WERI-Rb-1 (cell line): Measurements from ENCODE around the gene TTC9B.

ENCODE experiments used
- DNase-seq: peaks from one replicate; pipeline ENCODE4 v3.0.0-alpha.2; 2020
- H3K27ac ChIP-seq: fragments of 250-450 bp; sonication (Bioruptor Pico); 2 replicates; pipeline ENCODE4 v1.5.1; 2020; ENCODE audit warnings: mild to moderate bottlenecking, moderate library complexity
- H3K27me3 ChIP-seq: fragments of 250-450 bp; sonication (Bioruptor Pico); 2 replicates; pipeline ENCODE4 v1.5.1; 2021; ENCODE audit warnings: mild to moderate bottlenecking, low read depth, moderate library complexity; ENCODE audit not compliant: insufficient read depth, severe bottlenecking
- H3K36me3 ChIP-seq: fragments of 250-450 bp; sonication (Bioruptor Pico); 2 replicates; pipeline ENCODE4 v1.5.1; 2020; ENCODE audit warnings: mild to moderate bottlenecking, moderate library complexity
- H3K4me3 ChIP-seq: 2 replicates; pipeline ENCODE4 v1.5.1; 2011; ENCODE audit warnings: low read depth, mild to moderate bottlenecking, control low read depth, low read length
- H3K9me3 ChIP-seq: fragments of 250-450 bp; sonication (Bioruptor Pico); 2 replicates; pipeline ENCODE4 v1.5.1; 2021; ENCODE audit warnings: mild to moderate bottlenecking, moderate library complexity; ENCODE audit not compliant: severe bottlenecking
- TF ChIP-seq, protein P1 (sequence below): IDR thresholded peaks from 2 replicates; pipeline ENCODE4 v1.5.1; 2011; ENCODE audit warnings: low read depth, mild to moderate bottlenecking, control low read depth, inconsistent platforms, low read length

The TTC9B gene

DNA sequence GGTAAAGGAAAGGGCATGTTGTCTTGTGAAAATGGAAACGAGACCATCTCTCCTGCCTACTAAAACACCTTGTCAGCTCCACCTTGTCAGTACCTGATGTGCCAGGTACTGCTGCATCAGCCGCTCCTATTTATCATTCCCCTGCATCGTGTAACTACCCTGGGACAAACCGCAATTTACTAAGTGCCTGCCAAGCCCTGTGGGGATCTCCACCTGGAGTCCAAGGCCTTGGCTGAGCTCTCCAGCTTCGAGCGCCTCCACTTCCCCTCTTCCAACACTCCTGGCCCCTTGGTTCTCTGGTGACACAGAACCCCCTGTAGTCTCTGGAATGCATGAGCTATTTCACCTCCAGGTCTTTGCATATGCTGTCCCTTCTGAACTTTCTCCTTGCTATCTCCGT, 34.2 kb upstream of the TTC9B start:
- TF ChIP-seq, protein P1, sequence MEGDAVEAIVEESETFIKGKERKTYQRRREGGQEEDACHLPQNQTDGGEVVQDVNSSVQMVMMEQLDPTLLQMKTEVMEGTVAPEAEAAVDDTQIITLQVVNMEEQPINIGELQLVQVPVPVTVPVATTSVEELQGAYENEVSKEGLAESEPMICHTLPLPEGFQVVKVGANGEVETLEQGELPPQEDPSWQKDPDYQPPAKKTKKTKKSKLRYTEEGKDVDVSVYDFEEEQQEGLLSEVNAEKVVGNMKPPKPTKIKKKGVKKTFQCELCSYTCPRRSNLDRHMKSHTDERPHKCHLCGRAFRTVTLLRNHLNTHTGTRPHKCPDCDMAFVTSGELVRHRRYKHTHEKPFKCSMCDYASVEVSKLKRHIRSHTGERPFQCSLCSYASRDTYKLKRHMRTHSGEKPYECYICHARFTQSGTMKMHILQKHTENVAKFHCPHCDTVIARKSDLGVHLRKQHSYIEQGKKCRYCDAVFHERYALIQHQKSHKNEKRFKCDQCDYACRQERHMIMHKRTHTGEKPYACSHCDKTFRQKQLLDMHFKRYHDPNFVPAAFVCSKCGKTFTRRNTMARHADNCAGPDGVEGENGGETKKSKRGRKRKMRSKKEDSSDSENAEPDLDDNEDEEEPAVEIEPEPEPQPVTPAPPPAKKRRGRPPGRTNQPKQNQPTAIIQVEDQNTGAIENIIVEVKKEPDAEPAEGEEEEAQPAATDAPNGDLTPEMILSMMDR: no peak
- H3K27me3 ChIP-seq: no peaks in the 10 kb centered on the region
- H3K9me3 ChIP-seq: no peaks in the 10 kb centered on the region
- H3K4me3 ChIP-seq: no peak overlapping the region
- no peak overlapping the region for H3K27ac ChIP-seq
- H3K36me3 ChIP-seq: peaks cover 59% of the 10 kb centered on the region
- DNase-seq: no peak

DNA sequence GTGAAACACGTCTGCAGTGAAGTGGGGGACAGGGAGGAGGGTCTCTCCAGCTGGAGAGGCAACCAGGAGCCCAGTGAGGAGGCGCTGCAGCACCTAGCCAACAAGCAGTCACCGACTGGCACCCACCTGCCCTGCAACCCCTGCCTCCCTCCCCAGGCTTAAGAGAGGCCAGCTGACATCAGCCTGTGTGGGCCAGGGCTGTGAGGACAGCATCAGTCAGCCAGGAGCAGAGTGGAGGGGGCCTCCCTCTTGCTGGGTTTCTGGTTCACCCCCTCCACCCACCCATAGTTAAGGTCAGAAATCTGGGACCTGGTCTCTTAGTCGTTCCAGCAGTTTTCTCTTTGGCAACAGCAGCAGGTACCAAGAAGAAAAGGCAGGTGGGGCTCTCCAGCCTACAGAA, 33.8 kb upstream of the TTC9B start:
- peaks cover 58% of the 10 kb centered on the region for H3K36me3 ChIP-seq
- H3K4me3 ChIP-seq: no peak overlapping the region
- H3K27ac ChIP-seq: no peak overlapping the region
- no peaks in the 10 kb centered on the region for H3K9me3 ChIP-seq
- no peak for DNase-seq
- H3K27me3 ChIP-seq: no peaks in the 10 kb centered on the region
- TF ChIP-seq, protein P1: no peak

DNA sequence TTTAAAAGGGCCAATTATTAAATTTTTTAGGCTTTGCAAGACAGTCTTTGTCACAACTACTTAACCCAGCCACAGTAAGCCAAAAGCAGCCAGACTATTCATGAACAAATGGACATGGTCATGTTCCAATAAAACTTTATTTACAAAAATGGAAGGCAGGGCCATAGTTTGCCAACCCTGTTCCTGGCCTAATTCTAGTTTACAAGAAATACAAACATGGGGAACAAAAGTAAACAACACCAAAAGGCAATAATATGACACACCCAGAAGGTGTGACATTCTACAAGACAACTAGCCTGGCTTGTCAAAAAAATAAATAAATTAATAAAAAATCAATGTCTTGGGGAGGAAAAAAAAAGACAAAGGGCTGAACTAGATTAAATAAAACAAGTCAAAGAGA, 33.1 kb upstream of the TTC9B start:
- H3K9me3 ChIP-seq: no peaks in the 10 kb centered on the region
- H3K27ac ChIP-seq: no peak overlapping the region

DNA sequence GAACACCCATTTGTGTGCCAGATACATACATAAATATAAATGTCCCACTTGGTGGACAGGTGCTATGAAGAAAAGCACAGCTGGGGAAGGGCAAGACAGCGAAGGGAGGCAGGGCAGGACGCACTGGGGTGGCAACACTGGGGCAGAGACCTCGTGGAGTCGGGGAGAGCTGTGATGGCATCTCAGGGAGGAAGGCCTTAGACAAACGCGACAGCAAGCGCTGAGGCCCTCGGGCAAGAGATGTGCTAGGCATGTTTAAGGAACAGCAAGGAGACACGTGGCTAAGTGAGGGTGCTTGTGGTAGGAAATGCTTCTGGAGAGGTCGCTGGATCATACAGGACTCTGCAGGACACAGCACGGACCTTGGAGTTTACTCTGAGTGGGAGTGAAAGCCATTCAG, 31.6 kb upstream of the TTC9B start:
- no peak overlapping the region for H3K27ac ChIP-seq

More for the DNA sequence above, 33.1 kb upstream of the TTC9B start:
- no peaks in the 10 kb centered on the region for H3K27me3 ChIP-seq
- H3K4me3 ChIP-seq: no peak overlapping the region
- H3K36me3 ChIP-seq: peaks cover 50% of the 10 kb centered on the region
- TF ChIP-seq, protein P1: no peak
- DNase-seq: no peak

DNA sequence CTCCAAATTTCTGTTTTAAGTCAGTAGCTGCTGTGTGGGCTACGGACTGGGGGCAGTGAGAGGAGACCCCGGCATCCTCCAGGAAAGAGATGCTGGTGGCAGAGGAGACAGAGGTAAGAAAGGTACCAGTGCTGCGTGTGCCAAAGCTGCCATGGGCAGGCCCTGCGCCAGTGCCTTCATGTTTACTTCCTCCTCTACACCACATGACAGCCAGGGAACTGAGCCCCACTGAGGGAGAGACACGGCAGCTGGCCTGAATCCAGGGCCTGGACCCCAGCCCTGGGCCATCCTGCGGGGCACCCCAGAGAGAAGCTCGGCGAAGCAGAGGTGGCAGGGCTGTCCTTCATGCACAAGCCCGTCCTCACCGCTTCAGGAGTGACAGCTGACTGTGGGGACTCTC, 31.0 kb upstream of the TTC9B start:
- H3K27ac ChIP-seq: no peak overlapping the region

More for the DNA sequence above, 31.6 kb upstream of the TTC9B start:
- Histone ChIP-seq H3K36me3 (peaks cover 36% of the 10 kb centered on the region), H3K27me3 (no peaks in the 10 kb centered on the region), H3K9me3 (no peaks in the 10 kb centered on the region), H3K4me3 (no peak overlapping the region)
- TF ChIP-seq, protein P1: no peak
- DNase-seq: no peak

More for the DNA sequence above, 31.0 kb upstream of the TTC9B start:
- no peaks in the 10 kb centered on the region for H3K27me3 ChIP-seq
- TF ChIP-seq, protein P1: no peak
- no peaks in the 10 kb centered on the region for H3K9me3 ChIP-seq
- no peak overlapping the region for H3K4me3 ChIP-seq
- DNase-seq: no peak
- H3K36me3 ChIP-seq: peaks cover 33% of the 10 kb centered on the region
